ENCODE measurements around the gene ONECUT1. TPM values are rescaled to one million over a fixed set of nuclear protein-coding genes. Genes with fewer than 3 reads are reported as not detected.
"Not testable (repeated sequence)": the region's sequence is repeated elsewhere in the genome, so short reads cannot be mapped to it uniquely, and the experiment has no call there.

The ONECUT1 gene
- total RNA-seq, result not detected

- H3K36me3 ChIP-seq (ENCODE audit: control insufficient read depth in 3 of 3, insufficient read depth in 3 of 3, low read length in 3 of 3), result no peaks in the 10 kb centered on the region
- peak within 1 kb of the TSS; percentile 64 to 73 (median 65) for H3K4me3 ChIP-seq (ENCODE audit: low read length in 3 of 3)
- peaks cover 25 to 49% (median 47%) of the 10 kb centered on the region in 3 donors for H3K4me1 ChIP-seq (ENCODE audit: control insufficient read depth in 3 of 3, insufficient read depth in 3 of 3, low read length in 3 of 3)
- H3K27me3 ChIP-seq (ENCODE audit: control insufficient read depth in 3 of 3, insufficient read depth in 3 of 3, low read length in 3 of 3), result peaks cover 76 to 91% (median 78%) of the 10 kb centered on the region in 3 donors
- no peaks in the 10 kb centered on the region for H3K9me3 ChIP-seq (ENCODE audit: control insufficient read depth in 3 of 3, low read length in 3 of 3)
- H3K9ac ChIP-seq (ENCODE audit: low read depth in 1 of 3, low read length in 3 of 3), result peak within 1 kb of the TSS in 1 of 3 donors; percentile 33
- H3K27ac ChIP-seq (ENCODE audit: low read depth, low read length), result no peak within 1 kb of the TSS
Observed at GRCh38 chr15:52790169-52790708, at the start of gene ONECUT1. TSS of gene ONECUT1 (minus strand) at chr15:52790336. CDS start at chr15:52789884, 452 bp downstream.

DNA sequence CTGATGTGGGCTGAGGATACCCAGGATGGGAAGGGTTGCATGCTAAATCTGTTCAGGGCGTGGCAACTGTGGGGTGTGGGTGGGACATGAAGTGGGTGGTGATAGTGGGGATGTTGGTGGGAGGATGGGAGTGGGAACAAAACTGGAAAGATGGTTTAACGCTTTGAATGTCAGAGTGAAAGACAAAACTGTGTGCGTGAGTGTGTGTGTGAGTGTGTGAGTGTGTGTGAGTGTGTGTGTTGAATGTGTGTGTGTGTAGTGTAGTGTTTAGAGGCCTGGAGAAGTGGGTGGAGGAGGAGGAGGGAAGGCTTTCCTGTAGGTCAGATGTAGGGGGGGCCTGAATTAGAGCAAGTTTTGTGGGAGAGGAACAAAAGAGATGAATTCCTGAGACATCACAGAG, 44.2 kb upstream of the ONECUT1 start:
- no peaks in the 10 kb centered on the region for H3K36me3 ChIP-seq (ENCODE audit: control insufficient read depth in 3 of 3, insufficient read depth in 3 of 3, low read length in 3 of 3)
- no peak overlapping the region for H3K4me3 ChIP-seq (ENCODE audit: low read length in 3 of 3)
- no peak overlapping the region for H3K9ac ChIP-seq (ENCODE audit: low read depth in 1 of 3, low read length in 3 of 3)
- H3K27ac ChIP-seq (ENCODE audit: low read depth, low read length), result no peak overlapping the region
- no peaks in the 10 kb centered on the region for H3K27me3 ChIP-seq (ENCODE audit: control insufficient read depth in 3 of 3, insufficient read depth in 3 of 3, low read length in 3 of 3)
- no peaks in the 10 kb centered on the region for H3K9me3 ChIP-seq (ENCODE audit: control insufficient read depth in 3 of 3, low read length in 3 of 3)
- H3K4me1 ChIP-seq (ENCODE audit: control insufficient read depth in 3 of 3, insufficient read depth in 3 of 3, low read length in 3 of 3), result no peaks in the 10 kb centered on the region

DNA sequence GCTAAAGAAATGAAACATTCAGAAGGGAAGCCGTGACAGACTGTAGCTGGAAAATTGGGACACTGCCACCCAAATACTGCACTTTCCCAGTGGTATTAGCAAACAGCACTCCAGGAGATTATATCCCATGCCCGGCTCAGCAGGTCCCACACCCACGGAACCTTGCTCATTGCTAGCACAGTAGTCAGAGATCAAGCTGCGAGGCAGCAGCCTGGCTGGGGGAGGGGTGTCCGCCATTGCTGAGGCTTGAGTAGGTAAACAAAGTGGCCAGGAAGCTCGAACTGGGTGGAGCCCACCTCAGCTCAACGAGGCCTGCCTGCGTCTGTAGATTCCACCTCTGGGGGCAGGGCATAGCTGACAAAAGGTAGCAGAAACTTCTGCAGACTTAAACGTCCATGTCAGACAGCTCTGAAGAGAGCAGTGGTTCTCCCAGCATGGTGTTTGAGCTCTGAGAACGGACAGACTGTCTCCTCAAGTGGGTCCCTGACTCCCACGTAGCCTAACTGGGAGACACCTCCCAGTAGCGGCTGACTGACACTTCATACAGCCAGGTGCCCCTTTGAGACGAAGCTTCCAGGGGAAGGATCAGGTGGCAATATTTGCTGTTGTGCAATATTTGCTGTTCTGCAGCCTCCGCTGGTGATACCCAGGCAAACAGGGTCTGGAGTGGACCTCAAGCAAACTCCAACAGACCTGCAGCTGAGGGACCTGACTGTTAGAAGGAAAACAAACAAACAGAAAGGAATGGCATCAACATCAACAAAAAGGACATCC, 34.2 kb upstream of the ONECUT1 start:
- not testable (repeated sequence) for H3K4me3 ChIP-seq (ENCODE audit: low read length in 3 of 3); H3K27ac ChIP-seq (ENCODE audit: low read depth, low read length); H3K9me3 ChIP-seq (ENCODE audit: control insufficient read depth in 3 of 3, low read length in 3 of 3); H3K4me1 ChIP-seq (ENCODE audit: control insufficient read depth in 3 of 3, insufficient read depth in 3 of 3, low read length in 3 of 3); H3K36me3 ChIP-seq (ENCODE audit: control insufficient read depth in 3 of 3, insufficient read depth in 3 of 3, low read length in 3 of 3); H3K27me3 ChIP-seq (ENCODE audit: control insufficient read depth in 3 of 3, insufficient read depth in 3 of 3, low read length in 3 of 3); H3K9ac ChIP-seq (ENCODE audit: low read depth in 1 of 3, low read length in 3 of 3)

DNA sequence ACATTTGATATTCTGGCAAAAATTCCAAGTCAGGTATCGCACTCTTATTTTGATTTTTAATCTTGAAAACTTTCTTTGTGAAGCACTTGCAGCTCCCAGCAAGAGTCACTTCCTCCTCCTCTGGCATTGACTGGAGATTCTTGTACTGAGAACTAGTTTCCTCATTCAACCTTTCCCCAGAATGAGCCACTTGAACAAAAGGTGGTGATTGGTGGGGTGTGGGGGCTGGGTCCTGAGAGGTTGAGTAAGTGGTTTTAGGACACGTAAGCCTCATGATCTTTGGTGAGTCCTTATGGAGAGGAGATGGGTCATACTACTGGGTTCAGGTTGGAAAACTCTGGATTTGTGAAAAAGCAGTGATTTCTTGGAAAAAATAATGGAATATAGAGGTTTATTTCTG, 32.3 kb upstream of the ONECUT1 start:
- Histone ChIP-seq H3K9ac (ENCODE audit: low read depth in 1 of 3, low read length in 3 of 3) (no peak overlapping the region), H3K27me3 (ENCODE audit: control insufficient read depth in 3 of 3, insufficient read depth in 3 of 3, low read length in 3 of 3) (peaks cover 0 to 8% (median 2%) of the 10 kb centered on the region in 3 donors)

GRCh38 chr15:52819253-52819652, 29.1 kb upstream of the ONECUT1 start:
- Histone ChIP-seq H3K27me3 (ENCODE audit: control insufficient read depth in 3 of 3, insufficient read depth in 3 of 3, low read length in 3 of 3) (peaks cover 0 to 8% (median 2%) of the 10 kb centered on the region in 3 donors), H3K9me3 (ENCODE audit: control insufficient read depth in 3 of 3, low read length in 3 of 3) (no peaks in the 10 kb centered on the region), H3K36me3 (ENCODE audit: control insufficient read depth in 3 of 3, insufficient read depth in 3 of 3, low read length in 3 of 3) (no peaks in the 10 kb centered on the region), H3K27ac (ENCODE audit: low read depth, low read length) (no peak overlapping the region), H3K4me3 (ENCODE audit: low read length in 3 of 3) (no peak overlapping the region), H3K4me1 (ENCODE audit: control insufficient read depth in 3 of 3, insufficient read depth in 3 of 3, low read length in 3 of 3) (no peaks in the 10 kb centered on the region), H3K9ac (ENCODE audit: low read depth in 1 of 3, low read length in 3 of 3) (no peak overlapping the region)

More for the DNA sequence above, 32.3 kb upstream of the ONECUT1 start:
- no peaks in the 10 kb centered on the region for H3K4me1 ChIP-seq (ENCODE audit: control insufficient read depth in 3 of 3, insufficient read depth in 3 of 3, low read length in 3 of 3)
- no peaks in the 10 kb centered on the region for H3K36me3 ChIP-seq (ENCODE audit: control insufficient read depth in 3 of 3, insufficient read depth in 3 of 3, low read length in 3 of 3)
- H3K27ac ChIP-seq (ENCODE audit: low read depth, low read length), result no peak overlapping the region
- no peaks in the 10 kb centered on the region for H3K9me3 ChIP-seq (ENCODE audit: control insufficient read depth in 3 of 3, low read length in 3 of 3)
- H3K4me3 ChIP-seq (ENCODE audit: low read length in 3 of 3), result no peak overlapping the region

GRCh38 chr15:52815899-52816298, 25.8 kb upstream of the ONECUT1 start:
- H3K27me3 ChIP-seq (ENCODE audit: control insufficient read depth in 3 of 3, insufficient read depth in 3 of 3, low read length in 3 of 3), result peaks cover 3 to 16% (median 16%) of the 10 kb centered on the region in 3 donors
- not testable (repeated sequence) for H3K27ac ChIP-seq (ENCODE audit: low read depth, low read length); H3K4me1 ChIP-seq (ENCODE audit: control insufficient read depth in 3 of 3, insufficient read depth in 3 of 3, low read length in 3 of 3); H3K4me3 ChIP-seq (ENCODE audit: low read length in 3 of 3); H3K9me3 ChIP-seq (ENCODE audit: control insufficient read depth in 3 of 3, low read length in 3 of 3); H3K36me3 ChIP-seq (ENCODE audit: control insufficient read depth in 3 of 3, insufficient read depth in 3 of 3, low read length in 3 of 3); H3K9ac ChIP-seq (ENCODE audit: low read depth in 1 of 3, low read length in 3 of 3)

GRCh38 chr15:52808996-52809395, 18.9 kb upstream of the ONECUT1 start:
- Histone ChIP-seq H3K9me3 (ENCODE audit: control insufficient read depth in 3 of 3, low read length in 3 of 3) (no peaks in the 10 kb centered on the region), H3K9ac (ENCODE audit: low read depth in 1 of 3, low read length in 3 of 3) (no peak overlapping the region), H3K4me1 (ENCODE audit: control insufficient read depth in 3 of 3, insufficient read depth in 3 of 3, low read length in 3 of 3) (peaks cover 13 to 17% (median 15%) of the 10 kb centered on the region in 3 donors), H3K4me3 (ENCODE audit: low read length in 3 of 3) (no peak overlapping the region), H3K27ac (ENCODE audit: low read depth, low read length) (no peak overlapping the region), H3K27me3 (ENCODE audit: control insufficient read depth in 3 of 3, insufficient read depth in 3 of 3, low read length in 3 of 3) (peaks cover 63 to 69% (median 64%) of the 10 kb centered on the region in 3 donors), H3K36me3 (ENCODE audit: control insufficient read depth in 3 of 3, insufficient read depth in 3 of 3, low read length in 3 of 3) (no peaks in the 10 kb centered on the region)

- Histone ChIP-seq H3K27me3 (ENCODE audit: control insufficient read depth in 3 of 3, insufficient read depth in 3 of 3, low read length in 3 of 3) (peaks cover 68 to 75% (median 69%) of the 10 kb centered on the region in 3 donors), H3K27ac (ENCODE audit: low read depth, low read length) (no peak overlapping the region), H3K4me3 (ENCODE audit: low read length in 3 of 3) (no peak overlapping the region), H3K4me1 (ENCODE audit: control insufficient read depth in 3 of 3, insufficient read depth in 3 of 3, low read length in 3 of 3) (peaks cover 18 to 21% (median 20%) of the 10 kb centered on the region in 3 donors), H3K9ac (ENCODE audit: low read depth in 1 of 3, low read length in 3 of 3) (no peak overlapping the region), H3K9me3 (ENCODE audit: control insufficient read depth in 3 of 3, low read length in 3 of 3) (no peaks in the 10 kb centered on the region), H3K36me3 (ENCODE audit: control insufficient read depth in 3 of 3, insufficient read depth in 3 of 3, low read length in 3 of 3) (no peaks in the 10 kb centered on the region)
Observed at GRCh38 chr15:52808441-52808840, 18.3 kb upstream of the ONECUT1 start.

GRCh38 chr15:52806284-52806655, 16.1 kb upstream of the ONECUT1 start:
- no peak overlapping the region for H3K27ac ChIP-seq (ENCODE audit: low read depth, low read length)
- no peaks in the 10 kb centered on the region for H3K9me3 ChIP-seq (ENCODE audit: control insufficient read depth in 3 of 3, low read length in 3 of 3)
- H3K9ac ChIP-seq (ENCODE audit: low read depth in 1 of 3, low read length in 3 of 3), result peak overlapping the region in 1 of 3 donors; percentile 5
- H3K27me3 ChIP-seq (ENCODE audit: control insufficient read depth in 3 of 3, insufficient read depth in 3 of 3, low read length in 3 of 3), result peaks cover 79 to 88% (median 86%) of the 10 kb centered on the region in 3 donors
- H3K36me3 ChIP-seq (ENCODE audit: control insufficient read depth in 3 of 3, insufficient read depth in 3 of 3, low read length in 3 of 3), result no peaks in the 10 kb centered on the region
- H3K4me1 ChIP-seq (ENCODE audit: control insufficient read depth in 3 of 3, insufficient read depth in 3 of 3, low read length in 3 of 3), result peaks cover 18 to 24% (median 22%) of the 10 kb centered on the region in 3 donors
- no peak overlapping the region for H3K4me3 ChIP-seq (ENCODE audit: low read length in 3 of 3)

All from skeletal muscle tissue (tissue), 4 donors.